ENCODE results near the gene GUF1. TPM values are rescaled to one million over a fixed set of nuclear protein-coding genes. Genes with fewer than 3 reads are reported as not detected.
A peak's percentile ranks its signal among the peaks of the same experiment; 100 is the strongest.

GUF1 gene
- 10 to 100 TPM; 17.3 to 22.1 TPM for total RNA-seq
- 10 to 100 TPM; 30.0 to 37.6 (median 31.0) TPM for polyA plus RNA-seq (ENCODE audit: insufficient read length in 6 of 6)
- long read RNA-seq, donor 1, partial matches to known transcripts: 14 of 28 reads
- long read RNA-seq, donor 1, other reads (novel, unspliced or antisense): 14 of 28 reads
- long read RNA-seq, donor 2, full-length matches to known transcripts: 3 of 50 reads
- long read RNA-seq, donor 2, partial matches to known transcripts: 47 of 50 reads
- long read RNA-seq, donor 2, other reads (novel, unspliced or antisense): 0 of 50 reads
- long read RNA-seq, donor 3, full-length matches to known transcripts: 2 of 16 reads
- long read RNA-seq, donor 3, partial matches to known transcripts: 5 of 16 reads
- long read RNA-seq, donor 3, other reads (novel, unspliced or antisense): 9 of 16 reads
- long read RNA-seq, donor 4, full-length matches to known transcripts: 1 of 4 reads
- long read RNA-seq, donor 4, partial matches to known transcripts: 0 of 4 reads
- long read RNA-seq, donor 4, other reads (novel, unspliced or antisense): 3 of 4 reads
- long read RNA-seq, donor 5, full-length matches to known transcripts: 3 of 38 reads
- long read RNA-seq, donor 5, partial matches to known transcripts: 18 of 38 reads
- long read RNA-seq, donor 5, other reads (novel, unspliced or antisense): 17 of 38 reads
- long read RNA-seq, donor 6, full-length matches to known transcripts: 2 of 18 reads
- long read RNA-seq, donor 6, partial matches to known transcripts: 7 of 18 reads
- long read RNA-seq, donor 6, other reads (novel, unspliced or antisense): 9 of 18 reads
- long read RNA-seq, donor 7, full-length matches to known transcripts: 2 of 2 reads
- long read RNA-seq, donor 7, partial matches to known transcripts: 0 of 2 reads
- long read RNA-seq, donor 7, other reads (novel, unspliced or antisense): 0 of 2 reads
- long read RNA-seq, donor 8: 0 reads
- long read RNA-seq, donor 9: 0 reads
- long read RNA-seq, donor 10, partial matches to known transcripts: 1 of 3 reads
- long read RNA-seq, donor 10, other reads (novel, unspliced or antisense): 2 of 3 reads
- long read RNA-seq, donor 11, full-length matches to known transcripts: 3 of 9 reads
- long read RNA-seq, donor 11, partial matches to known transcripts: 6 of 9 reads
- long read RNA-seq, donor 11, other reads (novel, unspliced or antisense): 0 of 9 reads
- long read RNA-seq, donor 12, full-length matches to known transcripts: 2 of 2 reads
- long read RNA-seq, donor 12, partial matches to known transcripts: 0 of 2 reads
- long read RNA-seq, donor 12, other reads (novel, unspliced or antisense): 0 of 2 reads

GRCh38 chr4:44678094-44679041 lies at the start of gene GUF1:
Gene GUF1 (plus strand): TSS chr4:44678420. CDS start chr4:44678623, 203 bp downstream.
- Histone ChIP-seq H3K36me3 (peaks cover 0 to 16% of the 10 kb centered on the region in 2 donors), H3K4me3 (peak within 1 kb of the TSS; percentile 73 to 91), H3K4me1 (peaks cover 10 to 21% of the 10 kb centered on the region in 2 donors), H3K9me3 (no peaks in the 10 kb centered on the region), H3K27me3 (no peaks in the 10 kb centered on the region), H3K27ac (peak within 1 kb of the TSS; percentile 86 to 90)
- TF ChIP-seq, protein P1, sequence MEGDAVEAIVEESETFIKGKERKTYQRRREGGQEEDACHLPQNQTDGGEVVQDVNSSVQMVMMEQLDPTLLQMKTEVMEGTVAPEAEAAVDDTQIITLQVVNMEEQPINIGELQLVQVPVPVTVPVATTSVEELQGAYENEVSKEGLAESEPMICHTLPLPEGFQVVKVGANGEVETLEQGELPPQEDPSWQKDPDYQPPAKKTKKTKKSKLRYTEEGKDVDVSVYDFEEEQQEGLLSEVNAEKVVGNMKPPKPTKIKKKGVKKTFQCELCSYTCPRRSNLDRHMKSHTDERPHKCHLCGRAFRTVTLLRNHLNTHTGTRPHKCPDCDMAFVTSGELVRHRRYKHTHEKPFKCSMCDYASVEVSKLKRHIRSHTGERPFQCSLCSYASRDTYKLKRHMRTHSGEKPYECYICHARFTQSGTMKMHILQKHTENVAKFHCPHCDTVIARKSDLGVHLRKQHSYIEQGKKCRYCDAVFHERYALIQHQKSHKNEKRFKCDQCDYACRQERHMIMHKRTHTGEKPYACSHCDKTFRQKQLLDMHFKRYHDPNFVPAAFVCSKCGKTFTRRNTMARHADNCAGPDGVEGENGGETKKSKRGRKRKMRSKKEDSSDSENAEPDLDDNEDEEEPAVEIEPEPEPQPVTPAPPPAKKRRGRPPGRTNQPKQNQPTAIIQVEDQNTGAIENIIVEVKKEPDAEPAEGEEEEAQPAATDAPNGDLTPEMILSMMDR (IDR thresholded peaks at IDR 0.05): no peak
- ATAC-seq (peak; percentile 97), DNase-seq (peak; percentile 90 to 96 (median 94))
- intact Hi-C loops (cut with DNase I): no loop called here

GRCh38 chr4:44629280-44629866 lies 48.8 kb upstream of the GUF1 start:
- Histone ChIP-seq H3K4me1 (no peaks in the 10 kb centered on the region), H3K36me3 (no peaks in the 10 kb centered on the region), H3K4me3 (no peak overlapping the region), H3K27me3 (no peaks in the 10 kb centered on the region), H3K9me3 (no peaks in the 10 kb centered on the region), H3K27ac (no peak overlapping the region)
- ATAC-seq (peak; percentile 84), DNase-seq (peak in 2 of 4 donors; percentile 19 to 28)
- TF ChIP-seq, protein P1 (IDR thresholded peaks at IDR 0.05): peak; percentile 36 to 47
- intact Hi-C loops (cut with DNase I): no loop called here

GRCh38 chr4:44632089-44632488 lies 46.1 kb upstream of the GUF1 start:
- no peak overlapping the region for H3K4me3 ChIP-seq
- DNase-seq: no peak
- H3K4me1 ChIP-seq: no peaks in the 10 kb centered on the region
- no peak overlapping the region for H3K27ac ChIP-seq
- H3K36me3 ChIP-seq: no peaks in the 10 kb centered on the region
- H3K9me3 ChIP-seq: no peaks in the 10 kb centered on the region
- H3K27me3 ChIP-seq: no peaks in the 10 kb centered on the region
- no peak for ATAC-seq
- TF ChIP-seq, protein P1 (IDR thresholded peaks at IDR 0.05): no peak
- intact Hi-C loops (cut with DNase I): no loop called here

GRCh38 chr4:44632733-44633132 lies 45.5 kb upstream of the GUF1 start:
- Histone ChIP-seq H3K36me3 (no peaks in the 10 kb centered on the region), H3K4me1 (no peaks in the 10 kb centered on the region), H3K27ac (no peak overlapping the region), H3K4me3 (no peak overlapping the region), H3K27me3 (no peaks in the 10 kb centered on the region), H3K9me3 (no peaks in the 10 kb centered on the region)
- no peak for ATAC-seq
- TF ChIP-seq, protein P1 (IDR thresholded peaks at IDR 0.05): no peak
- DNase-seq: peak in 1 of 4 donors; percentile 39
- intact Hi-C loops (cut with DNase I): no loop called here
